Measurements from ENCODE around the gene MAP7.

- TF ChIP-seq POLR2A (IDR thresholded peaks at IDR 0.05; ENCODE audit: extremely low read depth, insufficient read length) = no peak
- no peak for TF ChIP-seq CTCF (IDR thresholded peaks at IDR 0.05; ENCODE audit: low read depth, low read length)
- no peak for TF ChIP-seq MAX (IDR thresholded peaks at IDR 0.05; ENCODE audit: low read depth, low read length)
- no peak for TF ChIP-seq MYC (IDR thresholded peaks at IDR 0.05; ENCODE audit: low read depth, low read length)
These were observed 76.0 kb downstream of the MAP7 start for GRCh38 chr6:136474241-136474640.

Measured in NB4 (cell line).